ENCODE data around the gene DNAJC18. TPM values are rescaled to one million over a fixed set of nuclear protein-coding genes. Genes with fewer than 3 reads are reported as not detected.

DNAJC18 gene
- total and polyA plus RNA-seq, 2 of the 8 experiments (the other 6 are each of a cell fraction or from before 2014, with no cell fraction given): 7.8 to 29.2 TPM

DNA sequence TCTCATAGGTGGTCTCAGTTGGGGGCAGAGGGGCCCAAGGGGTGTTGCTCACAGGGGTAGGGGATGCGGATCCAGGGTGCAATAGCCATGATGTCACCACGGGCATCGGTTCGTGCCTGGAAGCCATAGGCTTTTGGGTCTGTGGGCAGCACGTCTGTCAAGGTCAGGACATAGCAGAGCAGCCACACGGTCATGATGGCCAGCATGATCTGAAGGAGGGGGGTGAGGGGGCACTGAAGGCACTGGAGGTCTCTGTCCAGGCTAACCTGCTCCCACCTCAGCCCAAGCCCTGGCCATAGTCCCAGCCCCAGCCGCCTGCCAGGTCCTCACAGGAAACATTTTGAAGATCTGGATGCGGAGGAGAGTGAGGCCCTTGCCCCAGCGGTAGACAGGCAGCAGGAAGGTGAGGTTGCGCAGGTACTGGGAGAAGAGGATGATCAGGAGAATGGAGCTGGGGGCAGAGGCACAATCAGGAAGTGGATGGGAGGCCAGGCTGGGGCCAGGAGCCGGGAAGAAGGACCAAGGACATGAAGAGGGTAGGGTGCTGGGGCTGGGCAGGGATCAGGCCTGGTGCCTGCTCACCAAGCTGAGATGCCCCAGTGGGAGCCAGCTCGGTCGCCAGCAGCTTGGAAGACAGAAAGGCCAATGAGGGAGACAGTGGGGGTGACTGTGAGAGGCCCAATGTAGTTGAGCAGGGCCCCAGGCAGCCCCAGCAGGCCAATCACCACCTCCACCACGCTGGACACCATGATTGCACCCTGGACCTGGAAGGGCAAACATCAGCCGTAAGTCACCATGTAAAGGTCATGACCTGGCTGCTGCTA lies 59.5 kb downstream of the DNAJC18 start:
- Histone ChIP-seq H3K14ac (ENCODE audit: insufficient read length) (no peak overlapping the region), H3K18ac (ENCODE audit: extremely low read depth, low read length) (no peak overlapping the region), H3K79me1 (ENCODE audit: low read depth, low read length) (peaks cover 2% of the 10 kb centered on the region; the same call in 1 of the 2 replicates), H3K4me3 (ENCODE audit: extremely low read depth in 1 of 4, insufficient read depth in 2 of 4, low read depth in 3 of 4, low read length in 4 of 4) (no peak overlapping the region), H2AFZ (ENCODE audit: low read length) (no peak overlapping the region), H2BK12ac (ENCODE audit: low read depth, low read length) (no peak overlapping the region), H3K23ac (ENCODE audit: insufficient read length) (no peak overlapping the region), H3K27ac (ENCODE audit: low read depth, low read length) (no peak overlapping the region), H2BK15ac (ENCODE audit: low read length) (no peak overlapping the region), H3K4ac (replicated peaks; ENCODE audit: insufficient read length, low read depth, low read length) (no peak overlapping the region), H2BK120ac (replicated peaks; ENCODE audit: low read depth, low read length) (no peak overlapping the region), H3K4me2 (ENCODE audit: insufficient read depth in 1 of 2, low read depth in 2 of 2, low read length in 2 of 2) (no peak overlapping the region), H4K20me1 (replicated peaks in 1 of 2; ENCODE audit: control insufficient read depth in 1 of 2, insufficient read depth in 2 of 2, low read length in 2 of 2) (peaks cover 0 to 5% of the 10 kb centered on the region in 2 experiments), H3K36me3 (ENCODE audit: control insufficient read depth in 2 of 4, insufficient read depth in 4 of 4, low read length in 3 of 4) (no peaks in the 10 kb centered on the region), H3K56ac (replicated peaks; ENCODE audit: insufficient read length, low read depth, low read length) (no peak overlapping the region), H3K9me3 (ENCODE audit: insufficient read depth in 2 of 2, low read depth in 1 of 2, low read length in 1 of 2) (no peaks in the 10 kb centered on the region), H3K79me2 (ENCODE audit: control insufficient read depth in 1 of 2, insufficient read depth in 2 of 2, low read length in 2 of 2) (no peaks in the 10 kb centered on the region), H2AK5ac (ENCODE audit: low read depth, low read length) (no peak overlapping the region), H3K4me1 (replicated peaks in 1 of 4; ENCODE audit: control insufficient read depth in 3 of 4, insufficient read depth in 4 of 4, low read length in 3 of 4) (peaks cover 0 to 11% (median 0%) of the 10 kb centered on the region in 4 experiments; a peak in 2 of 7 replicates), H3K23me2 (ENCODE audit: low read depth, low read length) (no peaks in the 10 kb centered on the region), H3K27me3 (replicated peaks in 1 of 4; ENCODE audit: control insufficient read depth in 3 of 4, extremely low read depth in 1 of 4, insufficient read depth in 3 of 4, low read length in 3 of 4) (no peaks in the 10 kb centered on the region), H2BK20ac (ENCODE audit: low read length) (no peak overlapping the region), H4K8ac (ENCODE audit: extremely low read depth, insufficient read depth, low read length) (no peak overlapping the region; the same call in 1 of the 2 replicates), H3K9ac (replicated peaks in 1 of 4; ENCODE audit: extremely low read depth in 1 of 4, low read depth in 3 of 4, low read length in 3 of 4) (no peak overlapping the region), H2BK5ac (ENCODE audit: low read depth, low read length) (no peak overlapping the region; the same call in 1 of the 2 replicates), H4K5ac (ENCODE audit: insufficient read length, low read depth, low read length) (no peak overlapping the region), H4K91ac (replicated peaks; ENCODE audit: insufficient read length, low read length) (no peak overlapping the region)
- ChIA-PET CTCF (ENCODE audit: partially characterized antibody) (interaction anchor here (0.6 kb wide), 1 partner anchor 61 kb away, joined by 4 read pairs; no protein-coding TSS in a partner anchor), POLR2A (ENCODE audit: partially characterized antibody) (interaction anchor here (0.6 to 3.1 kb wide), 6 partner anchors 8 to 94 kb away, joined by 3 to 12 read pairs (median 4); partner anchors contain the start of genes PAIP2 and PROB1)
- FAIRE-seq (no peak), DNase-seq (ENCODE audit: low read depth in 1 of 2, low spot score in 2 of 2) (no peak)
- WGBS, 2 experiments (ENCODE audit: extremely low coverage in 1 of 2, insufficient coverage in 1 of 2, insufficient read length in 1 of 2, insufficient replicate concordance in 2 of 2, low coverage in 1 of 2, low lambda C conversion rate in 2 of 2, missing lambda C conversion rate in 1 of 2): 89% methylated on average over 15 of the region's 15 CpGs; no CpG with 5 or more reads in 1 of the 2 experiments
- TF ChIP-seq HDAC2 (IDR thresholded peaks at IDR 0.05; ENCODE audit: borderline replicate concordance in 1 of 2, low read depth in 2 of 2, low read length in 2 of 2) (no peak), POLR2AphosphoS5 (IDR thresholded peaks at IDR 0.05; ENCODE audit: low read depth, low read length) (no peak), KDM1A (IDR thresholded peaks at IDR 0.05; ENCODE audit: borderline replicate concordance, low read length) (no peak), PHF8 (conservative IDR thresholded peaks at IDR 0.05; ENCODE audit: low read depth, low read length) (no peak), EGR1 (IDR thresholded peaks at IDR 0.05; ENCODE audit: borderline replicate concordance, low read depth, low read length) (no peak), POLR2A (IDR thresholded peaks at IDR 0.05; ENCODE audit: control extremely low read depth in 1 of 2, low read depth in 2 of 2, low read length in 2 of 2) (no peak), CHD1 (IDR thresholded peaks at IDR 0.05; ENCODE audit: low read depth, low read length) (no peak), SAP30 (IDR thresholded peaks at IDR 0.05; ENCODE audit: insufficient read depth, insufficient replicate concordance, low read length) (no peak)
- TF ChIP-seq, protein P1, sequence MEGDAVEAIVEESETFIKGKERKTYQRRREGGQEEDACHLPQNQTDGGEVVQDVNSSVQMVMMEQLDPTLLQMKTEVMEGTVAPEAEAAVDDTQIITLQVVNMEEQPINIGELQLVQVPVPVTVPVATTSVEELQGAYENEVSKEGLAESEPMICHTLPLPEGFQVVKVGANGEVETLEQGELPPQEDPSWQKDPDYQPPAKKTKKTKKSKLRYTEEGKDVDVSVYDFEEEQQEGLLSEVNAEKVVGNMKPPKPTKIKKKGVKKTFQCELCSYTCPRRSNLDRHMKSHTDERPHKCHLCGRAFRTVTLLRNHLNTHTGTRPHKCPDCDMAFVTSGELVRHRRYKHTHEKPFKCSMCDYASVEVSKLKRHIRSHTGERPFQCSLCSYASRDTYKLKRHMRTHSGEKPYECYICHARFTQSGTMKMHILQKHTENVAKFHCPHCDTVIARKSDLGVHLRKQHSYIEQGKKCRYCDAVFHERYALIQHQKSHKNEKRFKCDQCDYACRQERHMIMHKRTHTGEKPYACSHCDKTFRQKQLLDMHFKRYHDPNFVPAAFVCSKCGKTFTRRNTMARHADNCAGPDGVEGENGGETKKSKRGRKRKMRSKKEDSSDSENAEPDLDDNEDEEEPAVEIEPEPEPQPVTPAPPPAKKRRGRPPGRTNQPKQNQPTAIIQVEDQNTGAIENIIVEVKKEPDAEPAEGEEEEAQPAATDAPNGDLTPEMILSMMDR (IDR thresholded peaks at IDR 0.05; ENCODE audit: control extremely low read depth in 1 of 3, insufficient read depth in 1 of 3, low read depth in 1 of 3, low read length in 3 of 3): no peak
